GM12892 (cell line): ENCODE results near the gene TFPI.

Experiments used
- DNase-seq: peaks from one replicate; pipeline ENCODE4 v3.0.0; 2011; ENCODE audit not compliant: insufficient read length
- FAIRE-seq: peaks from 2 replicates; lab custom pipeline; 2011; peaks lifted over from hg19 to GRCh38; lab: Jason Lieb, UNC
- POLR2A ChIP-seq: IDR thresholded peaks from 2 replicates; pipeline ENCODE4 v1.6.1; 2011; ENCODE audit warnings: low read depth, low read length, control low read depth
- POLR2AphosphoS5 ChIP-seq: IDR thresholded peaks from 2 replicates; pipeline ENCODE4 v1.6.1; 2011; ENCODE audit warnings: low read depth, low read length, control low read depth
- TAF1 ChIP-seq: IDR thresholded peaks from 2 replicates; pipeline ENCODE4 v1.6.1; 2011; ENCODE audit warnings: low read depth, mild to moderate bottlenecking, control low read depth, low read length, borderline replicate concordance

Gene TFPI

DNA sequence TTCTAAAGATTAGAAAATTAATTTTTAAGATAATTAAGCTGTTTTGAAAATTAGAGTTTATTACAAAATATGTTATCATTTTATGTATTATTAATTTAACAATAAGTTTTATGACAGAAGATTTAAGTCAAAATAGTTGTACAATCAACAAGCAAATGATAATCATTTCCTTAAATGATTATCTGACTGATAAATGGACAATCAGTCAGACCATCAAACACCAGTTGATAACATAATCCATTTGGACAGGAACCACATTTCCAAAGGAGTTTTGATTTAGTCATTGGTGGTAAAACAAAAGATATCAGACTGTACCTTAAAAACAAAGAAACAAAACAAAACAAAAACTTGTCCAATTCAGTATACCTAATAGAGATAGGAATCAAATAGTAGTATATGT is 1.9 kb downstream of the TFPI start:
- DNase-seq (no peak), FAIRE-seq (no peak)
- no peak for TF ChIP-seq POLR2A
- TF ChIP-seq POLR2AphosphoS5 = no peak
- TF ChIP-seq TAF1 = no peak

DNA sequence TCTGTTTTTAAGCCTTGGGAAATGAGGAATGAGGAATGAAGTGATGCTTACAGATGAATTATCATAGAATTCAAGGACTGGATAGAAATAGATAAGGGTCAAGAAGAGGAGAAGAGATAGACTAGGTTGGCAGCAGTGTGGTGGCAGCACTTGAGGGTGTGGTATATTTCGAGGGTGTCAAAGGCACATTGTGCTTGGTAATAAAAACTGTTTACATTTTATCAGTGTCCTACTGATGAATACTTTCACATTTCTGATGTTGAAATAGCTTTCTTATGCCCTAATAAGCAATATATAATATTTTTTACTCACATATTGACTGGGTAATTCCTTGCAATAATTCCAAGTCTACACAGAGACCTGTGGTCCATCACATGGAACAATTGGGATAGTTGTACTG is 3.4 kb downstream of the TFPI start:
- DNase-seq (no peak), FAIRE-seq (no peak)
- TF ChIP-seq POLR2A (no peak), TAF1 (no peak), POLR2AphosphoS5 (no peak)

DNA sequence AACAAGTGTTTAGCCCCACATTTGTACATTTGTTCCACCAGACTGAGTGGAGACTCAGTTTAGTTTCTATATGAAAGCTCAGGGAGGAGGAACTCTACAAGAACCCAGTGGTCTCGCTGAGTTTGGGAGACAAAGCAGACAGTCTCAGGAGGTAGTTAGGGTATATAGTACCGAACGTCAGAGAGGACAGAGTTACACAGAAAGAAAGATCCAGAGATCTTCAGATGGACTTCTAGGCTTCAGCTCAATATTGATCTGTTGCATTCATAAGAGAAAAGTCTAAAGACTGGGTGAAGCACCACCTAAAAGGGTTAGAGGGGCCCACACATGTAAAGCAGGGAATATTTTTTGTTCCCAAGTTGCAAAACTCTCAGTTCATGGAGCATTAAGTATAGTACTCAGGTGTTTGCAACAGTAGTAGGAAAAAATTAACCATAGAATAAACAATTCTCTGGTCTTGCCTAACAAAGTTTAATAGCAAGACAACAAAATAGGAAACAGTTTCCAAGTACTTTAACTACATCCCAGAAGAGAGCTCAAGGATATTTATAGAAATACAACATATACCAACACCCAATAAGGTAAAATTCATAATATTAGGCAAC is 4.2 kb downstream of the TFPI start:
- DNase-seq = no peak
- FAIRE-seq = no peak
- TF ChIP-seq POLR2A (no peak), TAF1 (no peak), POLR2AphosphoS5 (no peak)

DNA sequence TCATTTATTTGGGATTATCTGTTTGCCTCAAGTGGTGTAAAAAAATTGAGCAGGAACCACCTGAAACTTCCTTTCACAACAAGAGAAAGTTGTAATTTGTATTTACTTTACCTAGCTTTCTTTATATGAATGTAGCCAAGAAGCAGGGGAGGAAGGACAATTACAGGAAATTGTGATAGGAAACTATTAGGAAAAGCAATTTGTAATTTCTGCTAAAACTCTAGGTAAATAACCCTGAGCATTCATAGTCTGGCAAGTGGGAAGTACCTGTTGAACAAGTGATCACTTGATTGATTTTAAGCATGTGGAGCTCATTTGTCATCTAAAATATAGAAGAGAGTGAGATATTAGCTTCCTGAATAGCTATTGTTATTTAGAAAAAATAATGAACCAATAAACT is 5.0 kb downstream of the TFPI start:
- TF ChIP-seq POLR2A (no peak), TAF1 (no peak)
- DNase-seq = no peak
- FAIRE-seq = no peak

DNA sequence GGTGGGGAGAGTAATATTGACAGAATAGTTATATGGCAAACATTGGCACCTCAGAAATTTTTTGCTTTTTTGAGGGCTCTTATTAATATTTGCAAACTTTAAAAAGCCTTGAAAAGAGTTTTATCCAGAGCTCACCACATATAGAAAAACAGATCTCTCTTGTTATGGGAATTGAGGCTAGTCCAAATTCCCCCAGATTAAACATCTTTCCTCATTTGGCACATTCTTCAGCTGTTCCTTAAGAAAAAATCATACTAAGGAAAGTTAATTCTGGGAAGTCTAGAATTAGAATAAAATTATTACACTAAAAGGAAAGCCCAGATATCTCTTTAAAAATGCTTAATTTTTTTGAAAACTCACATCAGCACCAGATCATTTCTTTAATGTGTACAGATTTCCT is 5.6 kb downstream of the TFPI start:
- DNase-seq (no peak), FAIRE-seq (no peak)
- TF ChIP-seq POLR2A = no peak
- no peak for TF ChIP-seq POLR2AphosphoS5
- TF ChIP-seq TAF1 = no peak

DNA sequence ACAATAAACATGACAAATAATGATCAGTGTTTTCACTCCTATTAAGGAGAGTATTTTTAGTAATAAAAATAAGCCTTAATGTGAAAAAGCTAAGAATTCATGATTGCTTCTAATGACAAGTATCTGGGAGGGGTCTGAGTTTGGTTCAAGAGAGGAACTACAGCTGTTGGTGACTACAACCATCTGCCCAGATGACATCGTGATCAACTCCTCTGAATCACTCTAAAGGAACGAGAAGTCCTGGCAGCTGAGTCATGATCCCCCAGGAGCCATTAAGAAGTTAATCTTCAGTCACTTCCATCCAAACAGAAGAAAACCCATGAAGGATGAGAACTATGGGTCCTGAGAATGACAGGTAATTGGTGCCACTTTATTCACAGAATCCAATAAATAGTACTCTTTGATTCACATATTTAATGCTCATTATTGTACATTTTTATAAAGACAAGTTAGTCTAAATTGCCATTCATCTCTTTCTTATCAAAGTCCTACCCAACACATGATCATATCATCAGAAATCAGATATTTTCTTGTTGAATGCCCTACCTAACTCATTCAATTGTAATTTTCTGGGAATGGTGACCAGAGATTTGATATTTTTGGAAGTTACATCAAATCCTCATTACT is 6.8 kb downstream of the TFPI start:
- FAIRE-seq = no peak
- TF ChIP-seq POLR2AphosphoS5 = no peak
- no peak for TF ChIP-seq POLR2A
- TF ChIP-seq TAF1 = no peak
- DNase-seq = no peak

DNA sequence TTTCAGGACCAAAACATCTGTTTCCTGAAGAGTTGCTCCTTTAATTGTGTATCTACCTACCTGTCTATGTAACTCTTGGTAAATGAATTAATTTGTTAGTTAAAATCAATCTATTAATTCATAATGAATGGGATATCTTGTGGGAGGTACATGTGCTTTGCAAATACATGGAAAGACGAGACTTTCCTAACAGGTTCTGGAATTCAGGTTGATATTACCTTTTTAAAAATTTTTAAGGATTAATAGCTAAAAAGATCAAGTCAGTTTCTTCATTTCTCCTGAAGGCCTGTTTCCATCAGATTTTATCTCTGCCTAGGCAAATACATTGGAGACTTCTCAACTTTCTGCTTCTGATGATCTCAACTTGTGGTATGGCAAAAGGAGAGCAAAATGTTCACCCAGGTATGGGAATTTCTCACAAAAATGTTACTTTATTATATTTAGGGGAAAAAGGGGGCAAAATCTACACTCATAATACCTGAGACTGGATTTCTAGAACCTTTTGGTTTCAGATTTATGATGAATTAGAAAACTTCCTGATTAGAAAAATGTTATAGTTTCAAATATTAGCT is 7.4 kb downstream of the TFPI start:
- DNase-seq (no peak), FAIRE-seq (no peak)
- TF ChIP-seq POLR2AphosphoS5 (no peak), TAF1 (no peak), POLR2A (no peak)

DNA sequence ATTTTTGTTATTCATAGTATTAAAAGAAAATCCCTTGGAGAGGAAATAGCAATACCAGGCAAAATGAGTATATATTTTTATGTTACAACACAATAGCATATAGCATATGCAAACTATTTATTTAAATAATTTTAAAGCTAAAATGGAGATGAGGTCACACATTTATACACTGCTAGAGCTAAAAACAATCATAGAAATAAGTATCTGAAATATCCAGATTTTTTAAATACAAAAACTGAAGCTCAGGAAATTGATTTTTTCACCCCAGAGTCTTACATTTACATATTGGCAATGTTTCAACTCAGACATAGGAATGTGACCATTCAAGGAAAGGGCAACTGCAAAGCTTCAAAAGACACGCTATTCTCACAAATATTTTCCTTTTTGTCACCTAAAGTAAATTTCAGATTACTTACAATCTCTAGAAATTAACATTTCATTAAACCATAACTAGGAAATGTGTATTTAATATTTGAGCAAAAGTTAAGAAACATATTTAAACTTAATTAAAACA is 8.9 kb downstream of the TFPI start:
- DNase-seq = no peak
- no peak for TF ChIP-seq TAF1
- TF ChIP-seq POLR2AphosphoS5 = no peak
- no peak for TF ChIP-seq POLR2A
- FAIRE-seq = no peak

DNA sequence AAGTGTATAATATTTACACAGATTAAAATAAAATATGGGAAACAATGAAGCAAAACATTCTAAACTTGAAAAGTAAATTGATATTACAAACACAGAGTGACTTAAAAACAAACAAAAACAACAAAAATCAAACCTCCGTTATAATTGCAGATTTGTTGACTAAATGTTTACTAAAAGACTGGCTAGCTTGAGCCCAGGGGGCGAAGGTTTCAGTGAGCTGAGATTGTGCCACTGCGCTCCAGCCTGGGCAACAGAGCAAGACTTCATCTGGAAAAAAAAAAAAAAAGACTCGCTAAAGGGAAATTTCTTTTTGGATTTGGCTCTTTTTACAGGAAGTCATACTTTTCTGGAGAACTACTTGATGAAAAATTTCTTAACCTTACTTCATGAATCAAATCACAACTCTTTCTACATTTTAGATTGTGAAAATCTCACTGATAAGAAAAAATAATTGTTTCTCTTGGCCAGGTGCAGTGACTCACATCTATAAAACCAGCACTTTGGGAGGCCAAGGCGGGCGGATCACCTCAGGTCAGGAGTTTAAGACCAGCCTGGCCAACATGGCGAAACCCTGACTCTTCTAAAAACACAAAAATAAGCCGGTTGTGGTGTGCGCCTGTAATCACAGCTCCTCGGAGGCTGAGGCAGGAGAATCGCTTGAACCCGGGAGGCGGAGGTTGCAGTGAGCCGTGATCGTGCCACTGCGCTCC is 9.7 kb downstream of the TFPI start:
- FAIRE-seq (no peak), DNase-seq (no peak)
- no peak for TF ChIP-seq TAF1
- TF ChIP-seq POLR2A = no peak
- no peak for TF ChIP-seq POLR2AphosphoS5

DNA sequence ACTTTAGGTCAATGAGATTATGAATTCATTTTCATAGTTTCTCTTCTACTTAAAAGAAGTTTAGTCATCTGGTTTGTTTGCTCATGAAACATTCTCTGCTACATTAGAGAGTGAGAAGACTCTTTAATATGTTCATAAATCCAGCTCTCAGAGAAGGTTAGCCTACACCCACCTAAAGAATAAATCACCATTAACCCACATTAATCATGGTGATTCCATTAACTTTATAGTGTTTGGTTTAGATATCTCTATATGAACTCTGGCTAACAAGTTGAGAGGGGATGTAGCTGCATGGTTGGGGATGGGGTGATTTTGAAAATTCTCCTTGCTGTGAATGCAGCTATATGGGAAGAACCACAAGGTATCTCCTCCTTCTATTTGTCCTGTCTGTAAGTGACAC is 10.7 kb downstream of the TFPI start:
- no peak for DNase-seq
- FAIRE-seq = no peak
- no peak for TF ChIP-seq POLR2A
- TF ChIP-seq POLR2AphosphoS5 = no peak
- TF ChIP-seq TAF1 = no peak

DNA sequence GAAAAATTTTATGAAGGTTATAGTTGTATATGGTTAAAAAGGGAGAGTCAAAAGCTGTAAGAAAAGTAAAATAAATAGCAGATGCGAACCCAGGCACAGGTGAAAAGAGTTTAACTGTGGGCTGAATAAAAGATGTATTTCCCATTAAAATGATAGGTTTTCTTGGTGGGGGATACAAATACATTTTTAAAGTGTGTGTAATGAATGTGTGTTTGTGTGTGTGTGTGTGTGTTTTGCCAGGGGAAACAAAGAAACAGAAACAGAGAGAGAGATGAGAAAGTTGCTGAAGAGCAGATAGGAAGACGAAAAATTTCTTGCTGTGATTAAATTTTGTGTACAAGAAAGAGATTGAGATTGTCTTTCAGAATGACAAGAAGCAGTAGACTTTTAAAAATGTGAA is 12.1 kb downstream of the TFPI start:
- DNase-seq = no peak
- peak; percentile 67 for FAIRE-seq
- TF ChIP-seq POLR2AphosphoS5 (no peak), TAF1 (no peak), POLR2A (no peak)
